Left lung (tissue), 10 donors: Measurements from ENCODE around the gene TTC34. TPM values are rescaled to one million over a fixed set of nuclear protein-coding genes. Genes with fewer than 3 reads are reported as not detected.

ENCODE experiments used
- ATAC-seq: fragments of 200-7000 bp; cut with Tn5 transposase; one replicate; pipeline ENCODE4 v1.9.1; 2020; ENCODE audit warnings: moderate library complexity
- DNase-seq, 4 donors: peaks; one replicate each; pipeline ENCODE4 v3.0.0-alpha.2; 2013 to 2020
- H3K27ac ChIP-seq, 2 donors: fragments of 200-600 bp; sonication (generic) in 1 of 2; one replicate each; pipeline versions ENCODE4 v1.5.0 to v1.8.0; 2020 to 2021
- H3K27me3 ChIP-seq, 2 donors: fragments of 200-600 bp; sonication (generic) in 1 of 2; one replicate each; pipeline versions ENCODE4 v1.5.0 to v1.8.0; 2020 to 2021
- H3K36me3 ChIP-seq, 2 donors: fragments of 200-600 bp; sonication (generic) in 1 of 2; one replicate each; pipeline versions ENCODE4 v1.5.0 to v1.8.0; 2020 to 2021
- H3K4me1 ChIP-seq, 2 donors: fragments of 200-600 bp; one replicate each; pipeline ENCODE4 v1.8.0; 2021
- H3K4me3 ChIP-seq, 2 donors: fragments of 200-600 bp; sonication (generic) in 1 of 2; one replicate each; pipeline versions ENCODE4 v1.5.0 to v1.8.0; 2020 to 2021; ENCODE audit warnings: mild to moderate bottlenecking in 1 of 2
- H3K9me3 ChIP-seq, 2 donors: fragments of 200-600 bp; sonication (generic) in 1 of 2; one replicate each; pipeline versions ENCODE4 v1.5.0 to v1.8.0; 2020 to 2021
- CTCF ChIP-seq, 2 donors: fragments of 200-600 bp; sonication (generic) in 1 of 2; IDR thresholded peaks; one replicate each; pipeline versions ENCODE4 v1.5.0 to v1.8.0; 2021; ENCODE audit warnings: antibody characterized with exemption in 2 of 2
- intact Hi-C, 2 donors: fragments of 100-400 bp; cut with DNase I; formaldehyde crosslinking; loops; one replicate each; pipeline versions ENCODE4 v1.11.2 to v1.14.2; 2022
- polyA plus RNA-seq, 6 donors: library from polyadenylated mRNA; unstranded; fragments of 120-200 nt; gene quantifications; one replicate each; pipeline ENCODE4 v1.2.1, GENCODE V29; 2013; ENCODE audit not compliant: insufficient read length in 6 of 6
- total RNA-seq, 2 donors: library from RNA; stranded (reverse); fragmentation: NEBNext Ultra II Directional; extraction: Animal tissue kit (Norgen Biotek cat#: 25700); gene quantifications; one replicate each; pipeline ENCODE4 v1.2.1, GENCODE V29; 2021
- donor health status: DM: no; HTN: yes; CAD: no.
- donor health status: DM: no; HTN: no; CAD: no.

TTC34 gene
- total and polyA plus RNA-seq, 8 donors, result 0.44 to 1.2 (median 0.69) TPM

GRCh38 chr1:2796890-2797740, 4.4 kb downstream of the TTC34 start:
- H3K4me1 ChIP-seq, result no peaks in the 10 kb centered on the region
- intact Hi-C loops, result no loop called here
- no peak overlapping the region for H3K4me3 ChIP-seq
- no peak overlapping the region for H3K27ac ChIP-seq
- peaks cover 0 to 55% of the 10 kb centered on the region in 2 donors for H3K27me3 ChIP-seq
- peak in 1 of 4 donors; percentile 39 for DNase-seq
- H3K36me3 ChIP-seq, result no peaks in the 10 kb centered on the region
- no peak for ATAC-seq
- H3K9me3 ChIP-seq, result peaks cover 0 to 33% of the 10 kb centered on the region in 2 donors
- TF ChIP-seq CTCF (IDR thresholded peaks at IDR 0.05), result no peak

GRCh38 chr1:2795926-2796325, 5.6 kb downstream of the TTC34 start:
- intact Hi-C loops, result no loop called here
- no peak overlapping the region for H3K4me3 ChIP-seq
- H3K4me1 ChIP-seq, result no peaks in the 10 kb centered on the region
- DNase-seq (no peak), ATAC-seq (no peak)
- TF ChIP-seq CTCF (IDR thresholded peaks at IDR 0.05), result no peak
- peaks cover 2 to 54% of the 10 kb centered on the region in 2 donors for H3K27me3 ChIP-seq
- H3K9me3 ChIP-seq, result peaks cover 0 to 35% of the 10 kb centered on the region in 2 donors
- H3K36me3 ChIP-seq, result no peaks in the 10 kb centered on the region
- H3K27ac ChIP-seq, result no peak overlapping the region

- Histone ChIP-seq H3K4me3 (no peak overlapping the region), H3K36me3 (no peaks in the 10 kb centered on the region), H3K27me3 (peaks cover 36 to 75% of the 10 kb centered on the region in 2 donors), H3K4me1 (peaks cover 0 to 12% of the 10 kb centered on the region in 2 donors), H3K27ac (no peak overlapping the region), H3K9me3 (peaks cover 0 to 35% of the 10 kb centered on the region in 2 donors)
- DNase-seq (peak in 2 of 4 donors; percentile 7 to 28), ATAC-seq (no peak)
- no peak for TF ChIP-seq CTCF (IDR thresholded peaks at IDR 0.05)
- intact Hi-C loops, result no loop called here
Measured at GRCh38 chr1:2791027-2791760, 10.3 kb downstream of the TTC34 start.

- no peak overlapping the region for H3K27ac ChIP-seq
- H3K4me1 ChIP-seq, result peaks cover 0 to 12% of the 10 kb centered on the region in 2 donors
- no peaks in the 10 kb centered on the region for H3K36me3 ChIP-seq
- H3K4me3 ChIP-seq, result no peak overlapping the region
- peak in 2 of 4 donors; percentile 15 to 73 for DNase-seq
- no peak for ATAC-seq
- intact Hi-C loops, result loop anchor here in 1 of 2 donors (5.0 kb wide), 1 partner anchor 378 kb away; the partner anchor contains the start of gene PEX10
- TF ChIP-seq CTCF (IDR thresholded peaks at IDR 0.05), result no peak
- peaks cover 36 to 86% of the 10 kb centered on the region in 2 donors for H3K27me3 ChIP-seq
- H3K9me3 ChIP-seq, result peaks cover 0 to 31% of the 10 kb centered on the region in 2 donors
Measured at GRCh38 chr1:2789986-2790581, 11.4 kb downstream of the TTC34 start.
